ENCODE results near the gene NSUN3.

Gene NSUN3

GRCh38 chr3:94127115-94127514, 64.3 kb downstream of the NSUN3 start:
- no peak for DNase-seq (ENCODE audit: low read depth in 2 of 2)

GRCh38 chr3:94130690-94131089, 67.8 kb downstream of the NSUN3 start:
- DNase-seq (ENCODE audit: low read depth in 2 of 2), result no peak

GRCh38 chr3:94132777-94133176, 69.9 kb downstream of the NSUN3 start:
- no peak for DNase-seq (ENCODE audit: low read depth in 2 of 2)

GRCh38 chr3:94136133-94136532, 73.3 kb downstream of the NSUN3 start:
- DNase-seq (ENCODE audit: low read depth in 2 of 2), result no peak

- no peak for DNase-seq (ENCODE audit: low read depth in 2 of 2)
Observed at GRCh38 chr3:94137377-94137776, 74.5 kb downstream of the NSUN3 start.

- DNase-seq (ENCODE audit: low read depth in 2 of 2), result no peak
Observed at GRCh38 chr3:94146455-94146854, 83.6 kb downstream of the NSUN3 start.

- no peak for DNase-seq (ENCODE audit: low read depth in 2 of 2)
Observed at GRCh38 chr3:94147012-94147411, 84.2 kb downstream of the NSUN3 start.

GRCh38 chr3:94150113-94150512, 87.3 kb downstream of the NSUN3 start:
- no peak for DNase-seq (ENCODE audit: low read depth in 2 of 2)

GRCh38 chr3:94156626-94157025, 93.8 kb downstream of the NSUN3 start:
- DNase-seq (ENCODE audit: low read depth in 2 of 2), result no peak

- no peak for DNase-seq (ENCODE audit: low read depth in 2 of 2)
Observed at GRCh38 chr3:94158512-94158911, 95.7 kb downstream of the NSUN3 start.

- no peak for DNase-seq (ENCODE audit: low read depth in 2 of 2)
Observed at GRCh38 chr3:94159062-94159828, 96.4 kb downstream of the NSUN3 start.

GRCh38 chr3:94162700-94163099, 99.8 kb downstream of the NSUN3 start:
- no peak for DNase-seq (ENCODE audit: low read depth in 2 of 2)

GRCh38 chr3:94167346-94167745, 104.5 kb downstream of the NSUN3 start:
- DNase-seq (ENCODE audit: low read depth in 2 of 2), result no peak

- DNase-seq (ENCODE audit: low read depth in 2 of 2), result no peak
Observed at GRCh38 chr3:94167796-94168195, 104.9 kb downstream of the NSUN3 start.

- no peak for DNase-seq (ENCODE audit: low read depth in 2 of 2)
Observed at GRCh38 chr3:94171954-94172353, 109.1 kb downstream of the NSUN3 start.

- DNase-seq (ENCODE audit: low read depth in 2 of 2), result no peak
Observed at GRCh38 chr3:94172695-94173310, 109.9 kb downstream of the NSUN3 start.

- DNase-seq (ENCODE audit: low read depth in 2 of 2), result no peak
Observed at GRCh38 chr3:94173673-94174434, 111.0 kb downstream of the NSUN3 start.

GRCh38 chr3:94175677-94176076, 112.8 kb downstream of the NSUN3 start:
- DNase-seq (ENCODE audit: low read depth in 2 of 2), result no peak

GRCh38 chr3:94176988-94177745, 114.3 kb downstream of the NSUN3 start:
- DNase-seq (ENCODE audit: low read depth in 2 of 2), result no peak

Data from stimulated activated CD8-positive, alpha-beta memory T cell treated with anti-CD3 and anti-CD28 coated beads, Interleukin-2, amount 100 ng/mL, for 48 hours (primary cell).